Lung (tissue), 12 donors: Measurements from ENCODE around the gene DIP2B. TPM values are rescaled to one million over a fixed set of nuclear protein-coding genes. Genes with fewer than 3 reads are reported as not detected.
"Not testable (repeated sequence)": the region's sequence is repeated elsewhere in the genome, so short reads cannot be mapped to it uniquely, and the experiment has no call there.

Experiments used
- ATAC-seq: fragments of 200-7000 bp; cut with Tn5 transposase; one replicate; pipeline ENCODE4 v1.9.1; 2020; ENCODE audit warnings: moderate number of reproducible peaks; ENCODE audit not compliant: insufficient read depth, low FRiP score
- DNase-seq, 3 donors: peaks; one replicate each; pipeline ENCODE4 v3.0.0-alpha.2; 2013 to 2017
- H3K27ac ChIP-seq, 2 donors: one replicate each; pipeline ENCODE4 v1.5.1; 2013; ENCODE audit warnings: mild to moderate bottlenecking in 2 of 2, moderate library complexity in 2 of 2, control low read depth in 1 of 2, inconsistent platforms in 1 of 2, low read depth in 1 of 2, low read length in 1 of 2
- H3K27me3 ChIP-seq, 3 donors: one replicate each; pipeline ENCODE4 v1.5.1; 2013; ENCODE audit warnings: low read length in 2 of 3; ENCODE audit not compliant: control insufficient read depth in 3 of 3, insufficient read depth in 3 of 3
- H3K36me3 ChIP-seq, 4 donors: one replicate each; pipeline ENCODE4 v1.5.1; 2013; ENCODE audit warnings: low read length in 4 of 4, mild to moderate bottlenecking in 1 of 4, moderate library complexity in 1 of 4; ENCODE audit not compliant: control insufficient read depth in 4 of 4, insufficient read depth in 4 of 4
- H3K4me1 ChIP-seq, 5 donors: one replicate each; pipeline ENCODE4 v1.5.1; 2013; ENCODE audit warnings: low read length in 5 of 5, mild to moderate bottlenecking in 2 of 5, moderate library complexity in 1 of 5; ENCODE audit not compliant: control insufficient read depth in 5 of 5, insufficient read depth in 5 of 5
- H3K4me3 ChIP-seq: one replicate; pipeline ENCODE4 v1.5.1; 2013; ENCODE audit warnings: mild to moderate bottlenecking, control low read depth, moderate library complexity
- H3K9ac ChIP-seq, 2 donors: one replicate each; pipeline ENCODE4 v1.5.1; 2013; ENCODE audit warnings: low read length in 2 of 2, control low read depth in 1 of 2; ENCODE audit not compliant: insufficient read depth in 1 of 2
- H3K9me3 ChIP-seq, 4 donors: one replicate each; pipeline ENCODE4 v1.5.1; 2013; ENCODE audit warnings: low read length in 3 of 4, mild to moderate bottlenecking in 1 of 4, moderate library complexity in 1 of 4; ENCODE audit not compliant: control insufficient read depth in 4 of 4, insufficient read depth in 3 of 4
- WGBS, 2 donors: extraction: QIAGEN DNeasy Blood & Tissue Kit; methylation state at CpG; one replicate each; pipeline ENCODE4 v1.1.7; 2013; 5-methylcytosine and 5-hydroxymethylcytosine counted together
- polyA plus RNA-seq, 2 donors: library from polyadenylated mRNA; stranded (reverse); fragments of 200-250 nt; gene quantifications; one replicate each; pipeline ENCODE4 v1.2.1, GENCODE V29; 2013
- total RNA-seq, 2 donors: library from RNA; depleted of rRNA in 1 of 2; stranded (reverse); fragments of >200 nt in 1 of 2; gene quantifications; one replicate each; pipeline ENCODE4 v1.2.1, GENCODE V29; 2014 to 2021
- TF ChIP-seq, protein P1 (sequence below): IDR thresholded peaks from 2 replicates; pipeline ENCODE4 v1.5.1; 2012; ENCODE audit warnings: mild to moderate bottlenecking; ENCODE audit errors: control extremely low read depth, extremely low read depth
- donor health status: control.
- donor health status: control.
- donor health status: Bipolar disorder and iron deficiency.
- donor health status: healthy.
- donor health status: DM: yes; HTN: yes; CAD: no.

The DIP2B gene
- total and polyA plus RNA-seq, 4 donors, result 4.2 to 55.8 (median 18.6) TPM

DNA sequence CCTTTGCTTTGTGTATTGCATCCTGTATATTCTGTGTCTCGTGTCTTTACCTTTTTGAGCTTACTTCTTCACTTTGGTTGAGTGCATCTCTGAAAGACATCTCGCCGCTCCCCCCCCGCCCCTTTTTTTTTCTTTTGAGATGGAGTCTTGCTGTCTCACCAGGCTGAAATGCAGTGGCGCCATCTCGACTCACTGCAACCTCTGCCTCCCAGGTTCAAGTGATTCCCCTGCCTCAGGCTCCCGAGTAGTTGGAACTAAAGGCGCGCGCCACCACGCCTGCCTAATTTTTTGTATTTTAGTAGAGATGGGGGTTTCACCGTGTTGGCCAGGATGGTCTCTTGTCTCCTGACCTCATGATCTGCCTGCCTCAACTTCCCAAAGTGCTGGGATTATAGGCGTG is 49.9 kb downstream of the DIP2B start:
- TF ChIP-seq, protein P1, sequence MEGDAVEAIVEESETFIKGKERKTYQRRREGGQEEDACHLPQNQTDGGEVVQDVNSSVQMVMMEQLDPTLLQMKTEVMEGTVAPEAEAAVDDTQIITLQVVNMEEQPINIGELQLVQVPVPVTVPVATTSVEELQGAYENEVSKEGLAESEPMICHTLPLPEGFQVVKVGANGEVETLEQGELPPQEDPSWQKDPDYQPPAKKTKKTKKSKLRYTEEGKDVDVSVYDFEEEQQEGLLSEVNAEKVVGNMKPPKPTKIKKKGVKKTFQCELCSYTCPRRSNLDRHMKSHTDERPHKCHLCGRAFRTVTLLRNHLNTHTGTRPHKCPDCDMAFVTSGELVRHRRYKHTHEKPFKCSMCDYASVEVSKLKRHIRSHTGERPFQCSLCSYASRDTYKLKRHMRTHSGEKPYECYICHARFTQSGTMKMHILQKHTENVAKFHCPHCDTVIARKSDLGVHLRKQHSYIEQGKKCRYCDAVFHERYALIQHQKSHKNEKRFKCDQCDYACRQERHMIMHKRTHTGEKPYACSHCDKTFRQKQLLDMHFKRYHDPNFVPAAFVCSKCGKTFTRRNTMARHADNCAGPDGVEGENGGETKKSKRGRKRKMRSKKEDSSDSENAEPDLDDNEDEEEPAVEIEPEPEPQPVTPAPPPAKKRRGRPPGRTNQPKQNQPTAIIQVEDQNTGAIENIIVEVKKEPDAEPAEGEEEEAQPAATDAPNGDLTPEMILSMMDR, result no peak
- 97% methylated on average over 13 of the region's 13 CpGs for WGBS, 2 donors

DNA sequence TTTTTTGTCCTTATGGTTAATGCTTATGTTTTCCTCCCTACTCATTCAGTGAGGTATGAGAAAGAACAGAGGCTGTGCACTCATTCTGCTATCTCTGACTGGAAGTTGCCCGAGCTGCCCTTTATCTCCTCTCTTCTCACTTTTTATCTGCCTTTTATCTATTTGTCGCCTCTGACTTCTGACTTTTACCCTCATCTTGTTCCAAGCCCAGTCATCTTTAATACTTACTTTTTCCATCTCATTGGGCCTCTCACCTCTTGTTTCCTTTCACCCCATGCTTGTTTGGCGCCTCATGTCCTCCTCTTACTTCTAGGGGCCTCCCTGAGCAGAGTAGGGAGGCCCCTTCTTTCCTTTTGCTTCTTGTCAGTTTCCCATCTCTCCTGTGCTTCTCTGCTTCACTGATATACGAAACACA is 50.7 kb downstream of the DIP2B start:
- WGBS, 2 donors, result 90 to 96% methylated on average over 4 of the region's 4 CpGs
- ATAC-seq (no peak), DNase-seq (no peak)
- TF ChIP-seq, protein P1, result no peak
- peaks cover 0 to 5% (median 2%) of the 10 kb centered on the region in 4 donors for H3K36me3 ChIP-seq
- H3K4me3 ChIP-seq, result no peak overlapping the region
- no peaks in the 10 kb centered on the region for H3K9me3 ChIP-seq
- peaks cover 0 to 13% (median 0%) of the 10 kb centered on the region in 5 donors for H3K4me1 ChIP-seq
- no peak overlapping the region for H3K27ac ChIP-seq
- H3K27me3 ChIP-seq, result no peaks in the 10 kb centered on the region
- H3K9ac ChIP-seq, result no peak overlapping the region

More for the DNA sequence above, 49.9 kb downstream of the DIP2B start:
- no peak overlapping the region for H3K27ac ChIP-seq
- no peaks in the 10 kb centered on the region for H3K27me3 ChIP-seq
- H3K4me1 ChIP-seq, result peaks cover 0 to 13% (median 0%) of the 10 kb centered on the region in 5 donors
- no peak overlapping the region for H3K4me3 ChIP-seq
- no peak for DNase-seq
- no peak overlapping the region for H3K9ac ChIP-seq
- no peaks in the 10 kb centered on the region for H3K9me3 ChIP-seq
- ATAC-seq, result no peak
- peaks cover 0 to 5% (median 2%) of the 10 kb centered on the region in 4 donors for H3K36me3 ChIP-seq

DNA sequence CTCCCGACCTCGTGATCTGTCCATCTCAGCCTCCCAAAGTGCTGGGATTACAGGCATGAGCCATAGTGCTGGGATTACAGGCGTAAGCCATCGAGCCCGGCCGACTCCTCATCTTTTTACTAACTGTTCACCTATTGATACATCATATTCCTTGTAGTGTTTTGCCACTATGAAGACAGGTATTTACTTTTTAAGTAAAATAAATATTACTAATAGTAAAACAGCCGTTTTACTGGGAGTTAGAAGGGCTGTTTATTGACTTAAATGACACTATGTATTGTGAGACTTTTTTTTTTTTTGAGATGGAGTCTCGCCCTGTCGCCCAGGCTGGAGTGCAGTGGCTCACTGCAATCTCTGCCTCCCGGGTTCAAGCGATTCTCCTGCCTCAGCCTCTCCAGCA is 51.5 kb downstream of the DIP2B start:
- peaks cover 0 to 13% (median 0%) of the 10 kb centered on the region in 5 donors for H3K4me1 ChIP-seq
- no peak overlapping the region for H3K4me3 ChIP-seq
- H3K36me3 ChIP-seq, result peaks cover 0 to 5% (median 2%) of the 10 kb centered on the region in 4 donors
- no peak overlapping the region for H3K27ac ChIP-seq
- TF ChIP-seq, protein P1, result no peak
- no peaks in the 10 kb centered on the region for H3K27me3 ChIP-seq
- H3K9ac ChIP-seq, result no peak overlapping the region
- no peak for DNase-seq
- 92 to 94% methylated on average over 11 of the region's 11 CpGs for WGBS, 2 donors
- no peak for ATAC-seq
- H3K9me3 ChIP-seq, result no peaks in the 10 kb centered on the region

DNA sequence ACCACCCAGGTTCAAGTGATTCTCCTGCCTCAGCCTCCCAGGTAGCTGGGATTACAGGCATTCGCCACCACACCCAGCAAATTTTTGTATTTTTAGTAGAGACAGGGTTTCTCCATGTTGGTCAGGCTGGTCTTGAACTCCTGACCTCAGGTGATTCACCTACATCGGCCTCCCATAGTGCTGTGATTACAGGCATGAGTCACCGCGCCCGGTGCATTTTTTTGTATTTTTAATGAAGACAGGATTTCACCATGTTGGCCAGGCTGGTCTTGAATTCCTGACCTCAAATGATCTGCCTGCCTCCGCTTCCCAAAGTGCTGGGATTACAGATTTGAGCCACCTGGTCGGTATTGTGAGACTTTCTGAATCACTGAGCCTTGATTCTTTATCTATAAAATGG is 52.0 kb downstream of the DIP2B start:
- not testable (repeated sequence) for H3K27me3 ChIP-seq, H3K36me3 ChIP-seq, H3K9me3 ChIP-seq, H3K4me3 ChIP-seq, H3K27ac ChIP-seq, DNase-seq, ATAC-seq, H3K9ac ChIP-seq
- H3K4me1 ChIP-seq, result peaks cover 0 to 13% (median 0%) of the 10 kb centered on the region in 5 donors
- WGBS, 2 donors, result 89 to 92% methylated on average over 7 of the region's 7 CpGs
